ENCODE results near the gene TRERF1.

The TRERF1 gene

GRCh38 chr6:42420741-42421140 is 31.0 kb downstream of the TRERF1 start:
- no peak for TF ChIP-seq CTCF (IDR thresholded peaks at IDR 0.05; ENCODE audit: extremely low read depth, missing control alignments)
- DNase-seq (ENCODE audit: low spot score), result no peak

- no peak for TF ChIP-seq CTCF (IDR thresholded peaks at IDR 0.05; ENCODE audit: extremely low read depth, missing control alignments)
- DNase-seq (ENCODE audit: low spot score), result no peak
Observed at GRCh38 chr6:42419490-42420280, 32.0 kb downstream of the TRERF1 start.

- DNase-seq (ENCODE audit: low spot score), result no peak
Observed at GRCh38 chr6:42418724-42419123, 33.0 kb downstream of the TRERF1 start.

GRCh38 chr6:42417641-42418112 is 34.0 kb downstream of the TRERF1 start:
- TF ChIP-seq CTCF (IDR thresholded peaks at IDR 0.05; ENCODE audit: extremely low read depth, missing control alignments), result no peak
- no peak for DNase-seq (ENCODE audit: low spot score)

More at GRCh38 chr6:42418724-42419123, 33.0 kb downstream of the TRERF1 start:
- no peak for TF ChIP-seq CTCF (IDR thresholded peaks at IDR 0.05; ENCODE audit: extremely low read depth, missing control alignments)

- no peak for TF ChIP-seq CTCF (IDR thresholded peaks at IDR 0.05; ENCODE audit: extremely low read depth, missing control alignments)
- DNase-seq (ENCODE audit: low spot score), result no peak
Observed at GRCh38 chr6:42411406-42411805, 40.3 kb downstream of the TRERF1 start.

GRCh38 chr6:42410861-42411260 is 40.9 kb downstream of the TRERF1 start:
- no peak for DNase-seq (ENCODE audit: low spot score)
- no peak for TF ChIP-seq CTCF (IDR thresholded peaks at IDR 0.05; ENCODE audit: extremely low read depth, missing control alignments)

DNA sequence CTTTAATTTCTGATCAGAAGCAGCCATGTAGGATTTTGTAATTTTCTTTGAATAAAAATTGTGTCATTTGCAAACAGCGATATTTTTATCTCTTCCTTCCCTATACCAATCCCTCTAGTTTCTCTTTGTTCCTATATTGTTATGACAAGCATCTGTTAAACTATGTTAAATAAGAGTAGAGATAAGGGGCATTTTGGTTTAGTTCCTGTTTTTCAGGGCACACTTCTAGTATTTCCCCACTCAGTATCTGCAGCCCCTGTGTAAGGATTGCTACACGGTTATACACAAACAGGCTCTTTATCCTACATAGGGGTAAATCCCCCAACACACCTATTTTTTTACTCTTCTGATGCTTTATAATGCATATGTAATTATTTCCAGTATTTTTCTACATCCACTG is 42.1 kb downstream of the TRERF1 start:
- DNase-seq (ENCODE audit: low spot score), result no peak

More for the DNA sequence above, 42.1 kb downstream of the TRERF1 start:
- TF ChIP-seq CTCF (IDR thresholded peaks at IDR 0.05; ENCODE audit: extremely low read depth, missing control alignments), result no peak
